ENCODE results near the gene OSCAR. TPM values are rescaled to one million over a fixed set of nuclear protein-coding genes. Genes with fewer than 3 reads are reported as not detected.

The OSCAR gene
- total and polyA plus RNA-seq, 4 donors = 4.4 to 77.4 (median 49.4) TPM

- no peak for TF ChIP-seq CTCF (IDR thresholded peaks at IDR 0.05; ENCODE audit: control extremely low read depth, extremely low read depth)
- ATAC-seq (ENCODE audit: insufficient read depth, low FRiP score) (no peak), DNase-seq (peak in 2 of 3 donors; percentile 46 to 55)
- WGBS, 2 donors = 83 to 88% methylated on average over 10 of the region's 10 CpGs
- Histone ChIP-seq H3K27me3 (ENCODE audit: control insufficient read depth in 3 of 3, insufficient read depth in 3 of 3, low read length in 2 of 3) (no peaks in the 10 kb centered on the region), H3K9ac (ENCODE audit: insufficient read depth in 1 of 2, low read length in 2 of 2) (no peak overlapping the region), H3K4me1 (ENCODE audit: control insufficient read depth in 5 of 5, insufficient read depth in 5 of 5, low read length in 5 of 5) (peaks cover 0 to 10% (median 5%) of the 10 kb centered on the region in 5 donors), H3K4me3 (no peak overlapping the region), H3K9me3 (ENCODE audit: control insufficient read depth in 4 of 4, insufficient read depth in 3 of 4, low read length in 3 of 4) (no peaks in the 10 kb centered on the region), H3K36me3 (ENCODE audit: control insufficient read depth in 4 of 4, insufficient read depth in 4 of 4, low read length in 4 of 4) (peaks cover 3 to 29% (median 18%) of the 10 kb centered on the region in 4 donors), H3K27ac (ENCODE audit: low read depth in 1 of 2, low read length in 1 of 2) (no peak overlapping the region)
Observed at GRCh38 chr19:54133312-54133956, 32.8 kb upstream of the OSCAR start.

GRCh38 chr19:54129617-54129996 lies 29.0 kb upstream of the OSCAR start:
- WGBS, 2 donors = 97 to 98% methylated on average over 20 of the region's 20 CpGs
- H3K36me3 ChIP-seq (ENCODE audit: control insufficient read depth in 4 of 4, insufficient read depth in 4 of 4, low read length in 4 of 4) = peaks cover 10 to 63% (median 26%) of the 10 kb centered on the region in 4 donors
- no peaks in the 10 kb centered on the region for H3K4me1 ChIP-seq (ENCODE audit: control insufficient read depth in 5 of 5, insufficient read depth in 5 of 5, low read length in 5 of 5)
- H3K9ac ChIP-seq (ENCODE audit: insufficient read depth in 1 of 2, low read length in 2 of 2) = no peak overlapping the region
- no peaks in the 10 kb centered on the region for H3K9me3 ChIP-seq (ENCODE audit: control insufficient read depth in 4 of 4, insufficient read depth in 3 of 4, low read length in 3 of 4)
- no peak for TF ChIP-seq CTCF (IDR thresholded peaks at IDR 0.05; ENCODE audit: control extremely low read depth, extremely low read depth)
- no peak overlapping the region for H3K27ac ChIP-seq (ENCODE audit: low read depth in 1 of 2, low read length in 1 of 2)
- H3K27me3 ChIP-seq (ENCODE audit: control insufficient read depth in 3 of 3, insufficient read depth in 3 of 3, low read length in 2 of 3) = no peaks in the 10 kb centered on the region
- DNase-seq (no peak), ATAC-seq (ENCODE audit: insufficient read depth, low FRiP score) (no peak)
- H3K4me3 ChIP-seq = no peak overlapping the region

GRCh38 chr19:54128796-54129616 lies 28.4 kb upstream of the OSCAR start:
- Histone ChIP-seq H3K36me3 (ENCODE audit: control insufficient read depth in 4 of 4, insufficient read depth in 4 of 4, low read length in 4 of 4) (peaks cover 11 to 69% (median 29%) of the 10 kb centered on the region in 4 donors), H3K4me3 (no peak overlapping the region), H3K27ac (ENCODE audit: low read depth in 1 of 2, low read length in 1 of 2) (no peak overlapping the region), H3K9me3 (ENCODE audit: control insufficient read depth in 4 of 4, insufficient read depth in 3 of 4, low read length in 3 of 4) (no peaks in the 10 kb centered on the region), H3K9ac (ENCODE audit: insufficient read depth in 1 of 2, low read length in 2 of 2) (no peak overlapping the region), H3K27me3 (ENCODE audit: control insufficient read depth in 3 of 3, insufficient read depth in 3 of 3, low read length in 2 of 3) (no peaks in the 10 kb centered on the region), H3K4me1 (ENCODE audit: control insufficient read depth in 5 of 5, insufficient read depth in 5 of 5, low read length in 5 of 5) (no peaks in the 10 kb centered on the region)
- no peak for TF ChIP-seq CTCF (IDR thresholded peaks at IDR 0.05; ENCODE audit: control extremely low read depth, extremely low read depth)
- 97% methylated on average over 40 to 41 of the region's 41 CpGs for WGBS, 2 donors
- no peak for DNase-seq
- ATAC-seq (ENCODE audit: insufficient read depth, low FRiP score) = no peak
